BLaER1 (cell line): ENCODE results near the gene GIT2.

ENCODE experiments used
- H3K27ac ChIP-seq: shearing (Covaris generic); formaldehyde crosslinking; 2 replicates; pipeline ENCODE4 v1.8.1; 2022
- H3K27me3 ChIP-seq: shearing (Covaris generic); formaldehyde crosslinking; 2 replicates; pipeline ENCODE4 v1.8.1; 2022
- H3K36me3 ChIP-seq: shearing (Covaris generic); formaldehyde crosslinking; 2 replicates; pipeline ENCODE4 v1.8.1; 2022
- H3K4me1 ChIP-seq: shearing (Covaris generic); formaldehyde crosslinking; 2 replicates; pipeline ENCODE4 v1.8.1; 2022
- H3K4me2 ChIP-seq: shearing (Covaris generic); formaldehyde crosslinking; 2 replicates; pipeline ENCODE4 v1.8.1; 2022
- H3K4me3 ChIP-seq: shearing (Covaris generic); formaldehyde crosslinking; 2 replicates; pipeline ENCODE4 v1.8.1; 2022
- H3K9ac ChIP-seq: shearing (Covaris generic); formaldehyde crosslinking; 2 replicates; pipeline ENCODE4 v1.8.1; 2022
- H3K9me3 ChIP-seq: shearing (Covaris generic); formaldehyde crosslinking; 2 replicates; pipeline ENCODE4 v1.8.1; 2022
- H4K20me1 ChIP-seq: shearing (Covaris generic); formaldehyde crosslinking; 2 replicates; pipeline ENCODE4 v1.8.1; 2022
- Cebpa-rat ChIP-seq: shearing (Covaris generic); IDR thresholded peaks from 2 replicates; pipeline ENCODE4 v1.8.1; 2022

Gene GIT2

GRCh38 chr12:109983432-109984142, 12.6 kb downstream of the GIT2 start:
- no peak overlapping the region for H3K9ac ChIP-seq
- H3K27ac ChIP-seq, result no peak overlapping the region
- peaks cover 100% of the 10 kb centered on the region for H3K36me3 ChIP-seq
- no peaks in the 10 kb centered on the region for H3K4me1 ChIP-seq
- TF ChIP-seq Cebpa-rat, result no peak
- no peak overlapping the region for H3K4me2 ChIP-seq
- peaks cover 5% of the 10 kb centered on the region for H3K9me3 ChIP-seq
- no peaks in the 10 kb centered on the region; the same call in 1 of the 2 replicates for H4K20me1 ChIP-seq
- H3K27me3 ChIP-seq, result no peaks in the 10 kb centered on the region
- no peak overlapping the region for H3K4me3 ChIP-seq

GRCh38 chr12:109982210-109982609, 14.0 kb downstream of the GIT2 start:
- no peak overlapping the region for H3K4me3 ChIP-seq
- H3K9ac ChIP-seq, result no peak overlapping the region
- no peak overlapping the region for H3K27ac ChIP-seq
- H3K4me2 ChIP-seq, result no peak overlapping the region
- H3K4me1 ChIP-seq, result no peaks in the 10 kb centered on the region
- H4K20me1 ChIP-seq, result no peaks in the 10 kb centered on the region; the same call in 1 of the 2 replicates
- H3K36me3 ChIP-seq, result peaks cover 100% of the 10 kb centered on the region
- H3K27me3 ChIP-seq, result no peaks in the 10 kb centered on the region
- TF ChIP-seq Cebpa-rat, result no peak
- peaks cover 5% of the 10 kb centered on the region for H3K9me3 ChIP-seq

- Histone ChIP-seq H3K27ac (no peak overlapping the region), H4K20me1 (no peaks in the 10 kb centered on the region; the same call in 1 of the 2 replicates), H3K4me2 (no peak overlapping the region), H3K9ac (no peak overlapping the region), H3K36me3 (peaks cover 100% of the 10 kb centered on the region), H3K27me3 (no peaks in the 10 kb centered on the region), H3K4me1 (no peaks in the 10 kb centered on the region), H3K4me3 (no peak overlapping the region), H3K9me3 (peaks cover 5% of the 10 kb centered on the region)
- TF ChIP-seq Cebpa-rat, result no peak
Measured at GRCh38 chr12:109981311-109981710, 14.9 kb downstream of the GIT2 start.

GRCh38 chr12:109972821-109973220, 23.3 kb downstream of the GIT2 start:
- Histone ChIP-seq H3K27me3 (no peaks in the 10 kb centered on the region), H3K4me1 (no peaks in the 10 kb centered on the region), H4K20me1 (no peaks in the 10 kb centered on the region), H3K27ac (no peak overlapping the region), H3K9ac (no peak overlapping the region), H3K36me3 (peaks cover 100% of the 10 kb centered on the region), H3K4me3 (no peak overlapping the region), H3K9me3 (no peaks in the 10 kb centered on the region), H3K4me2 (no peak overlapping the region)
- TF ChIP-seq Cebpa-rat, result no peak

- TF ChIP-seq Cebpa-rat, result no peak
- Histone ChIP-seq H3K36me3 (peaks cover 99% of the 10 kb centered on the region), H3K4me1 (no peaks in the 10 kb centered on the region), H3K9me3 (no peaks in the 10 kb centered on the region), H3K9ac (no peak overlapping the region), H3K27ac (no peak overlapping the region), H3K27me3 (no peaks in the 10 kb centered on the region), H4K20me1 (peaks cover 6% of the 10 kb centered on the region; the same call in 1 of the 2 replicates), H3K4me2 (no peak overlapping the region), H3K4me3 (no peak overlapping the region)
Measured at GRCh38 chr12:109968801-109969200, 27.4 kb downstream of the GIT2 start.

GRCh38 chr12:109968032-109968420, 28.1 kb downstream of the GIT2 start:
- Histone ChIP-seq H3K4me2 (no peak overlapping the region), H3K27ac (no peak overlapping the region), H4K20me1 (peaks cover 6% of the 10 kb centered on the region; the same call in 1 of the 2 replicates), H3K4me3 (no peak overlapping the region), H3K9ac (no peak overlapping the region), H3K9me3 (no peaks in the 10 kb centered on the region), H3K4me1 (no peaks in the 10 kb centered on the region), H3K27me3 (no peaks in the 10 kb centered on the region), H3K36me3 (peaks cover 99% of the 10 kb centered on the region)
- no peak for TF ChIP-seq Cebpa-rat

- Histone ChIP-seq H4K20me1 (peaks cover 9% of the 10 kb centered on the region; the same call in 1 of the 2 replicates), H3K4me2 (no peak overlapping the region), H3K36me3 (peaks cover 99% of the 10 kb centered on the region), H3K4me3 (no peak overlapping the region), H3K9ac (no peak overlapping the region), H3K27ac (no peak overlapping the region), H3K9me3 (no peaks in the 10 kb centered on the region), H3K27me3 (no peaks in the 10 kb centered on the region), H3K4me1 (no peaks in the 10 kb centered on the region)
- TF ChIP-seq Cebpa-rat, result no peak
Measured at GRCh38 chr12:109967383-109968031, 28.7 kb downstream of the GIT2 start.

GRCh38 chr12:109966546-109966945, 29.6 kb downstream of the GIT2 start:
- peaks cover 99% of the 10 kb centered on the region for H3K36me3 ChIP-seq
- H3K4me2 ChIP-seq, result no peak overlapping the region
- no peak overlapping the region for H3K4me3 ChIP-seq

GRCh38 chr12:109963743-109964429, 32.3 kb downstream of the GIT2 start:
- Histone ChIP-seq H3K27ac (no peak overlapping the region), H3K9me3 (no peaks in the 10 kb centered on the region), H3K27me3 (no peaks in the 10 kb centered on the region), H3K9ac (no peak overlapping the region), H3K4me2 (no peak overlapping the region), H3K36me3 (peaks cover 99% of the 10 kb centered on the region), H3K4me3 (no peak overlapping the region), H4K20me1 (peaks cover 12% of the 10 kb centered on the region; the same call in 1 of the 2 replicates), H3K4me1 (no peaks in the 10 kb centered on the region)
- no peak for TF ChIP-seq Cebpa-rat

More at GRCh38 chr12:109966546-109966945, 29.6 kb downstream of the GIT2 start:
- Histone ChIP-seq H3K27ac (no peak overlapping the region), H3K27me3 (no peaks in the 10 kb centered on the region), H3K9me3 (no peaks in the 10 kb centered on the region), H3K4me1 (no peaks in the 10 kb centered on the region), H3K9ac (no peak overlapping the region), H4K20me1 (peaks cover 12% of the 10 kb centered on the region; the same call in 1 of the 2 replicates)
- no peak for TF ChIP-seq Cebpa-rat

GRCh38 chr12:109963330-109963729, 32.8 kb downstream of the GIT2 start:
- Histone ChIP-seq H3K36me3 (peaks cover 99% of the 10 kb centered on the region), H3K27ac (no peak overlapping the region), H3K4me3 (no peak overlapping the region), H3K4me1 (no peaks in the 10 kb centered on the region), H4K20me1 (peaks cover 12% of the 10 kb centered on the region; the same call in 1 of the 2 replicates), H3K27me3 (no peaks in the 10 kb centered on the region), H3K9me3 (no peaks in the 10 kb centered on the region), H3K4me2 (no peak overlapping the region), H3K9ac (no peak overlapping the region)
- no peak for TF ChIP-seq Cebpa-rat
